ENCODE results near the gene COL5A1.

DNA sequence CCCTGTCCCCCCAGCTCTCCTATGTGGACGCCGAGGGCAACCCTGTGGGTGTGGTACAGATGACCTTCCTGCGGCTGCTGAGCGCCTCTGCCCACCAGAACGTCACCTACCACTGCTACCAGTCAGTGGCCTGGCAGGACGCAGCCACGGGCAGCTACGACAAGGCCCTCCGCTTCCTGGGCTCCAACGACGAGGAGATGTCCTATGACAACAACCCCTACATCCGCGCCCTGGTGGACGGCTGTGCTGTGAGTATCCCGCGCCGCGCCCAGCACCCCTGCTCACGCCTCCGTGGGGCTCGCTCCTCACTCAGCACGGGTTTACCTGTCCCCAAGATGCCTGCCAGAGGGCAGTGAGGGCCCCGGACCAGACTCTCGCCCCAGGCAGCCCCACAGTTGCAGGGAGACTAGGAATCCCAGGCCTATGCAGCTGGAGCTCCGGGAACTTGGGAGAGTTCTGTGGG lies 193.4 kb downstream of the COL5A1 start:
- TF ChIP-seq, protein P1, sequence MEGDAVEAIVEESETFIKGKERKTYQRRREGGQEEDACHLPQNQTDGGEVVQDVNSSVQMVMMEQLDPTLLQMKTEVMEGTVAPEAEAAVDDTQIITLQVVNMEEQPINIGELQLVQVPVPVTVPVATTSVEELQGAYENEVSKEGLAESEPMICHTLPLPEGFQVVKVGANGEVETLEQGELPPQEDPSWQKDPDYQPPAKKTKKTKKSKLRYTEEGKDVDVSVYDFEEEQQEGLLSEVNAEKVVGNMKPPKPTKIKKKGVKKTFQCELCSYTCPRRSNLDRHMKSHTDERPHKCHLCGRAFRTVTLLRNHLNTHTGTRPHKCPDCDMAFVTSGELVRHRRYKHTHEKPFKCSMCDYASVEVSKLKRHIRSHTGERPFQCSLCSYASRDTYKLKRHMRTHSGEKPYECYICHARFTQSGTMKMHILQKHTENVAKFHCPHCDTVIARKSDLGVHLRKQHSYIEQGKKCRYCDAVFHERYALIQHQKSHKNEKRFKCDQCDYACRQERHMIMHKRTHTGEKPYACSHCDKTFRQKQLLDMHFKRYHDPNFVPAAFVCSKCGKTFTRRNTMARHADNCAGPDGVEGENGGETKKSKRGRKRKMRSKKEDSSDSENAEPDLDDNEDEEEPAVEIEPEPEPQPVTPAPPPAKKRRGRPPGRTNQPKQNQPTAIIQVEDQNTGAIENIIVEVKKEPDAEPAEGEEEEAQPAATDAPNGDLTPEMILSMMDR (IDR thresholded peaks at IDR 0.05): no peak
- no peak for TF ChIP-seq POLR2A (IDR thresholded peaks at IDR 0.05)

All from Peyer's patch (tissue), 4 donors.